HG02870 (cell line): ENCODE results near the gene TTC33.
A peak's percentile ranks its signal among the peaks of the same experiment; 100 is the strongest.

Experiments used
- ATAC-seq: cut with Tn5 transposase; IDR thresholded peaks from one replicate; pipeline ENCODE4 v1.9.1; 2021; ENCODE audit warnings: mild to moderate bottlenecking, moderate library complexity; ENCODE audit not compliant: unreplicated experiment

TTC33 gene

DNA sequence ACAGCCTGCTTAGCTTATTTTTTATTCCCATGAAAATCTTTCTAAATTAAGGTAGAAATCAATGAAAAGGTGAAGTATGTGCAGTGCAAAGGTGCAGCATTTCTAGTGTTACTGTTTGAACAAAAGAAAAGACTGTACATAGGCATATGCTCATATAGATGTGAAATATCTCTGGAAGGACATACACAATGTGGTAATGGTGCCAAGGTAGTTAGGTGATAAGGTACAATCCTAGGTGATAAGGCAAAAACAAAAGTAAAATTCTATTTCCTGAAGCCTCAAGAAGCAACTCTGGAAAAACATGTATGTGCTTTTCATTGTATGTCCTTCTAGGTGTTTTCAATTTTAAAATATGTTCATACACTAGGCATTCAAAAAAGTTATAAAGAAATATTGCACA lies 215.5 kb downstream of the TTC33 start:
- ATAC-seq = no peak

DNA sequence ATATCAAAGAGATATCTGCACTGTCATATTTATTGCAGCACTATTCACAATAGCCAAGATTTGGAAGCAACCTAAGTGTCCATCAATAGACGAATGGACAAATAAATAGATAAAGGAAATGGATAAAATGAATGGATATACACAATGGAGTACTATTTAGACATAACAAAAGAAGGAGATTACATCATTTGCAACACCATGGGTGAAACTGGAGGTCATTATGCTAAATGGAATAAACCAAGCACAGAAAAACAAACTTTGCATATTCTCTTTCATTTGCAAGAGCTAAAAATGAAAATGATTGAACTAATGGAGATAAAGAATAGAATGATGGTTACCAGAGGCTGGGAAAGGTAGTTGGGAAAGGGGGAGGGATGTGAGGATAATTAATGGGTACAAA lies 231.1 kb downstream of the TTC33 start:
- no peak for ATAC-seq

DNA sequence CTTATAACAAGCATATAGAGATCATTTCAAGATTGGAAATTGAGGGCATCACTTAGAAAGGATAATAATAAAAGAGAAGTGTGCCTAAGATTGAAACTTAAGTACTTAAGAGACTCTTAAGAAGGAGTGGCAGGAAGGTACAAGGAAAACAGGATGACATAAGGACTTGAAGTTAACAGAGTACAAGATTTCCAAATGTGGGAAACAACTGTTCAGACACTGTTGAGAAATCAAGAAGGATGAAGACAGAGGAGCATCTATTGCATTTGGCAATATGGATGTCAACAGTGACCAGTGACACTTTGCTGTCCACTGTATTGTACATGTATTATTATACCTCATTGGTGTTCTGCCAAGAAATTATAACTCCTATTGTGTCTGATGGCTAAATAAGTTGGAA lies 233.8 kb downstream of the TTC33 start:
- no peak for ATAC-seq

DNA sequence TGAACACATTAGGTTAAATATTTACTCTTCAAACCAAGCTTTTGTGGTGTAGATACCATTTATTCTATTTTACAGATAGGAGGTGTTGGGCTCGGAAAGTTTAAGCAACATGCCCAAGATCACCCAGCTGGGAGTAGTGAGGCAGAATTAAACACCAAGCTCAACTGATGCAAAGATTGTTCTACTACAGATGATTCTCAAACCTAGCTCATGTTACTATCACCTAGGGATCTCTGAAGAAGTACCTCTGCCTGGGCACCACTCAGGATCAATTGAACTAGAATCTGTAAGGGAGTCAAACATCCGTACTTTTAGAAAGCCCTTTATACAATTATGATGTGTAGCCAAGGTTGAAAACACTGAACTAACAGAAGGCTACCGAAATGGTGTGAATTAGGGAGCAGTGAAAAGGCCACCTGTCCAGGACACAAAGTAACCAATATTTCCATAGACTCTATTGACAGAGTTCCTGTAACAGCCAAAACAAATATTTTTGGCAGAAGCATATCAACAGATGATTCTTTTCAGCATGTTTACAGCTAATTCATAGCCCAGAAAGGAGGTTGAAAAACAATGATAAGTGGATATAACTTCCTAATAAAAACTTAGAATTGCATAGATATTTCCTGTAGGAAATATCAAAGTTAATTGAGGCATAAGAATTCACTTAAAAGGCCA lies 234.5 kb downstream of the TTC33 start:
- ATAC-seq = no peak

DNA sequence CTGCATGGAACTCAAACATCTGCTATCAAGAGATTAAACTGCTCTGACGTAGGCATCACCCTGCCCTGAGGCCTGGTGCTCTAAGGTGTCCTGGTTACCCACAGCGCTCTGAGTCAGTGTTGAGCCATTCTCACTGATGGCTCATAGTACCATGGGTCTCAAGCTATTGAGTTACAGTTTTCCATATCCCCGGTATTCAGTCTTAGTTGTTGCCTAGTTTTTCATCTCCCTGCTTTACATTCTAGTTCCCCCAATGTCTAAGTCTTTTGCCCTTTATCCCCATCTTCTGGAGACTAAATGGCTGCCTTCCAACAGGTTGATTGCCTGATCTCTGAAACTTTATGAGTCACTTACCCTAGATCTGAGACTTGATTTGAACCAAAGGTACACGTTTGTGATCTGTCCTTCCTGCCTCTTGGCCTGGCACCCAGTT lies 237.3 kb downstream of the TTC33 start:
- no peak for ATAC-seq

DNA sequence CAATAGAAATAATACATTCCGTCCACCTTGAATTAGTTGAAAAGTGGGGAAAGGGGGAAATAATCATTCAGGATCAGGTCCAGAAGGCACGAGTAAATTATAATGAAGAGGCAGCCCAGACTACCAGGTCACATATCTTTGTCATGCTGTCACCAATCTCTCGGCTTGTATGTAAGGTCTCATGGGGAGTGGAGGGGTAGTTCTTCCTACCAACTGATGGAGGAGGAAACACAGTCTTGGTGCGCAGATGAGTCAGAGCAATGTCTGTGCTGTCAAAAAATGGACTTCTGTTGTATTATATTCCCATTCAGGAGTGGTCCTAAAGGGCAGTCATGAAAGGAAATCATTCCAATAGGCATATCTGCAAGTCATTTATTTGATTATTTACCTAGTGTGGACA lies 240.3 kb downstream of the TTC33 start:
- no peak for ATAC-seq

DNA sequence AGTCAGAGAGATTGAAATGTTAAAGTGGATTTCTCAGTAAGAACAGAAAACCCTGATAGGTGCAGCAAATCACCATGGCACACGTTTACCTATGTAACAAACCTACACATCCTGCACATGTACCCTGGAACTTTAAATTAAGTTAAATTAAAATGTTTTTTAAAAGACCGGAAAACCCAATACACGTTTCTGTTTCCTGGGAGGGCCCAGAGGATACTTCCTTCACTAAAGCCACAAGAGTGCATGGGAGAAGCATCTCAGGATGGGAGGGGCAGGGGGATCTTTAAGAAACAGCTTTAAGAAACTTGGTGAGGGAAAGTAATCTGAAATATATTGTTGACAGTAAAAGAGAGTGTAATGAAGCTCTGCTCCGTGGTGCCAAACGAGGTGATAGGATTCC lies 240.8 kb downstream of the TTC33 start:
- no peak for ATAC-seq

DNA sequence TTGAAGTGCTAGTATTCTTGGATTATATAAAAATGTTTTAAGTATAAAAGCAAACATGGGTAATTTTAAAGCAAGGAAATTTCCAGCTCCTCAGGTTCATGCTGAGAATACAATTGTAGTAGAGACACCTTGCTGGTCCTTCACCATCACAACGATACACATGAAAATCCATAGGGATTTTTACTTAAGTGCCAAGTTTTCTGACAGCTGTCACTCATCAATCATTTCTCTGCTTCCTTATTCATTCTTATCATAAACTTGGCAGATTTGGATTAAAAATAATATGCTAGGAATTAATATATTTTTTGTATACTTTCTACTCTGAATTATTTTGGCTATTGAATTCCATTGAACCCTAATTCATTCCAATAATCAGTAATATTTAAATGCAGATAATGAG lies 244.0 kb downstream of the TTC33 start:
- ATAC-seq = no peak

DNA sequence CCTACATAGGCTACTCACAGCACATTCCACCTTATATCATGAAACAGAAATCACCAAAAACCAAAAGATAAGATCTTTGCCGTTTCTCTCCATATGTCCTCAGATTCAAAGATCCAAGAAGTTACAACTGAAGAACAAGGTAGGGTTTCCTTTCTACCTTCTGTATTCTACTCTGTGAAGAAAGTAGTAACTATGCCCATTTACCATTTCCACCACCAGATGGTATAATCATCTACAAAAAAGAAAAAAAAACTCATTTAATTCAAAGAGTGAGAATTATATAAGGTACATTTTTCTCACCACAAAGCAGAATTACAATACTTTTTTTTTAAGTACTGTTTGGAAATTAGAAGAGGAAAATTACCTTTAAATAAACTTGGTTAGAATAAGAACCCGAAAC lies 248.7 kb downstream of the TTC33 start:
- no peak for ATAC-seq

DNA sequence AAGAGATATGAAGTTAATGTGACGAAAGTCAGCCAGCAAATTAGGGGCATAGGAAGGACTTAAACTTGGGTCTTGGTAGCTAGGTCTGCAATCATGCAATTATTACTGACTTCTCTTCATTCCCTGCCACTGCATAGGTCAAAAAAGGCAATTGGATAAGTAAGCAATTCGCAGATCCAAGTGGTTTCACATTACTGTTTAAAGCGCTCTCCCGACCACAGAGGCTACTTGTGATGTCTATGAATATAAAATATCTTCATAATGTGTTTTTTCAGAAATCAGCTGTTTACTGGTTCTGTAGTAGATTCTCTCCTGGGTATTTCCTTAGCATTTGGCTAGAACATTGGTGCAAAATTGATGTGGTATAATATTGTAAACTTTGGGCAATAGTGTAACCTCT lies 250.7 kb downstream of the TTC33 start:
- ATAC-seq = no peak

DNA sequence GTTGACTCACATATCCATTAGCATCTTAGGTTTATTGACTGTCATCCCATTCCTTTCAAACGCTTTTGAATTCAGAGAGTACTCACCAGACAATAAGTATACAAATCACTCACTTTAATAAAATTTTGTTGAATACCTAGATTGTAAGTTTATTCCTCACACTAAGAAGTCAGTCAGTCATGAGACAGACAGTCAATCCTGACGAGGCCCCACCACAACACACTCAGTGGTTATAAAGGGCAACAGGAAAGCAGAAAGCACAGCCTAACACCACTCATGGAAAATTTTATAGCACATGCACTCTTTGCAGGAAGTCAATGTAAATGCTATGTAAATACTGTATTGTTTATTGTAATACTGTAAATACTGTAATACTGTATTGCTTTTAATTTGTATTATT lies 252.3 kb downstream of the TTC33 start:
- ATAC-seq = no peak

DNA sequence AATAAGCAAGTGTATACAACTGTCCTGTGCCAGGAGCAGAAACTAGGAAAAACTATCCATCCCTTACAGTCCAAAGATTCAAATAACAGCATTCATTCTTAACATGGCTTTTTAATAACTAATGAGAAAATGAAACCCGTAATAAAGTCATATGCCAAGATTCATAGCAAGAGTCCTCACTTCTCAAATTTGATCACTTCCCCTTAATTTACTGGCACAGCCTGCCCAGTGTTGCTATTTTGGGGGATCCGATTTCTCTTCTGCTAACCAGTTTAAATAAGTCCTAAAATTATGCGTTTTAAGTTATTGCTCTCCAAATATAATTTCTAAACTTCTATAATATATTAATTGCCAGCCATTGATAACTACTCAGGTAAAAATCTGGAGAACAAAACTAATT lies 253.0 kb downstream of the TTC33 start:
- ATAC-seq = peak; percentile 56

DNA sequence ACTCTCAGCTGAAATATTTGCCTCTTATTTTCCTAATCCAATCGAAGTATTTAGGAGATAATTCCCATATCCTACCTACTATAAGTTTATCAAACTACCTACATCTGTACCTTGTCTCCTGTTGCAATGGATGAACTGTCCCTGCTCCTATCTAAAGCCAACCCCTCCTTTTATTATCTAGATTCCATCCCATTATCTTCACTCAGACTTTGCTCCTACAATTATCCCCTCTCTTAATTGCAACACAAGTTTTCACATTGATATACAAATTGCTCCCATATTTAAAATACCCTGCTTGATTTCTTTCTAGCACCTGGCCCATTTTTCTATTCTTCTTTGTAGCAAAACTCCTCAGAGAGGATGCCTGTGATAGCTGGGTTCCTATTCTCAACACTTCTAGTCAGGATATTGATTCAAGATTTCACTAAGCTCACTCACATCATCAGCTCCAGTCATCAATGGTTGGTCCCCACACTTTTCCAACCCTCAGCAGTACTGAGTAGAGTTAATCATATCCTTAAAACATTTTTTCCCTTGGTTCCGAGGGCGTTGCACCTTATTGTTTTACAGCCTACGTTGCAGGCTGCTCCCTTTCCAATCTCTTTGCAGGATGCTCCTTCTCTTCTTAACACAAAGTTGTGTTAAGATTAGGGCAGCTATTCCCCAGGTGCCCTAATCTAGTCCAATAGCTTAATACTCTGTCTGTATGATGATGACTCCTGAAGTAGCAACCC lies 253.9 kb downstream of the TTC33 start:
- ATAC-seq = no peak

DNA sequence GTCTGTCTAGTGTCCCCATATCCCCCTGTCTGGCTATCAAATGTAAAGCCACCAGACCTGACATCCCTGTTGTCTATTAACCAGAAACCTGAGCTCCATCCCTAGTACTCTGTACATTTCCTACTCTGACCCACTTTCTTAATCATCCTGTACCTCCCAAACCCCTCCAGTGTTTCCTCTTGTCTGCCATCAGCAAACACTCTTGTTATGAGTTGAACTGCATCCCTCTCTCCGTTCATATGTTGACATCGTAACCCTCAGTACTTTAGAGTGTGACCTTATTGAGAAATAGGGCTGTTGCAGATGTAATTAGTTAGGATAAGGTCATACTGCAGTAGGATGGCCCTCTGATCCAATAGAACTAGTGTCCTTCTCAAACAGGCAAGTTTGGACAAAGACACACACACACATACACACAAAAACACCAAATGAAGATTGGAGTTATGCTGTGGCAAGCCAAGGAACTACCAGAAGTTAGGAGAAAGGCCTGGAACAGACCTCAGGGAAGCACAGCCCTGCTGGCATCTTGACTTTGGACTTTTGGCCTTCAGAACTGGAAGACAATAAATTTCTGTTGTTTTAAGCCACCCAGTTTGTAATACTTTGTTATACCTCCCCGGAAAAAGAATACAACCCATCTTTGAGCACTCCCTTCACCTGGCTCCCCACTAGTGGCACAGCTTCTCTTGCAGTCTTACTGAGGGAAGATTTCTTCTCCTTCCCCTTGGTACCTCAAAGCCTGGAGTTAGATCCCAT lies 256.1 kb downstream of the TTC33 start:
- ATAC-seq = no peak

DNA sequence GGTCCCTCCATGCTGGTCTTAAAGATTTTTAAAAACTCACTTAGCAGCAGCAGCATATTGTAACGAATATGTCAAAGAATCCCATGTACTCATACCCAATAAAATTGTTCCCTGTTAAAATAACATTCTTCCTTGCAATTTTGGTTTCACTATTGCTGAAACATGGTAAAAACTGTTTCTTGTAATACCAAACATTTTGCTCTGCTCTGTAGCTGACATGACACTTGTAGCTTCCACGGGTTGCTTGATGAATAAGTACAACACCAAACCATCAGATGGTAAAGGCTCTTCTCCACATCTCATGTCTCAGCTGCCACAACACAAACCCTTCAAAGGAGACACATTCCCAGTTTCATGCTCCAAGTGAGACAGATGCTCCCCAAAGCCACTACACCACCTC lies 256.8 kb downstream of the TTC33 start:
- no peak for ATAC-seq

DNA sequence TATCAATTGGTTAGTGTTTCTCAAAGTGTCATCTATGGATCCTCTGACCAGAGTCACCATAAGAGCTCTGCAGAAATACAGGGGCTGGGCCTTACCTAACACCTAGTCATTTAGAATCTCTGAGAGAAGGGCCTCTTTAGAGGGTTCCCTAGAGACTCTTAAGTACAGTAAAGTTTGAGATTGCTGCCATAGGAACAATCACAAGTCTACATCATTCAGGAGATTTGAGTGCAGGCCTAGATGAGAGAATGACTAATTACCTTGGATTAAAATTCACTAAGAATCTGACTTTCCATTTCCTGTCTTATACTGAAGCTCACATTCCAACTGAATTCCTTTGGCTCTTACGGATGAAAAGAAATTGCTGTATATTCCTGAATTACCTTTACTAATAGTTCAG lies 258.2 kb downstream of the TTC33 start:
- ATAC-seq = no peak

DNA sequence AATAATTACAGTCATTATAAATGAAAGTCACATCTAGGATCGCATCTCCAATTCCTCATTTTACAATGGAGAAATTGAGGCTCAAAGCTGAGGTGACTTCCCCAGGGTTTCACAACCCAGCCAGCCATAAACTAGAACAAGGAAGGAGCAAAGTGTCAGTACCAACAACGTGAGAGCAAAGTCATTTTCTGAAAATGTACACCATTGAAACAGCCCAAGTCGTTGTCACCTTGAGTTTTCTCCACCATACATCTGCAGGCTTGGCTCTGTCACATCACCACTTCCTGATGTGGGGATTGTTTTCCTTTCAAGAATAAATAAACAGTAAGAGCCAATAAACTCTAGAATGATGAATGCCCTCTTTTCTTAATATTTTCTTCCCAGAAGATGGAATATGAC lies 260.5 kb downstream of the TTC33 start:
- no peak for ATAC-seq

DNA sequence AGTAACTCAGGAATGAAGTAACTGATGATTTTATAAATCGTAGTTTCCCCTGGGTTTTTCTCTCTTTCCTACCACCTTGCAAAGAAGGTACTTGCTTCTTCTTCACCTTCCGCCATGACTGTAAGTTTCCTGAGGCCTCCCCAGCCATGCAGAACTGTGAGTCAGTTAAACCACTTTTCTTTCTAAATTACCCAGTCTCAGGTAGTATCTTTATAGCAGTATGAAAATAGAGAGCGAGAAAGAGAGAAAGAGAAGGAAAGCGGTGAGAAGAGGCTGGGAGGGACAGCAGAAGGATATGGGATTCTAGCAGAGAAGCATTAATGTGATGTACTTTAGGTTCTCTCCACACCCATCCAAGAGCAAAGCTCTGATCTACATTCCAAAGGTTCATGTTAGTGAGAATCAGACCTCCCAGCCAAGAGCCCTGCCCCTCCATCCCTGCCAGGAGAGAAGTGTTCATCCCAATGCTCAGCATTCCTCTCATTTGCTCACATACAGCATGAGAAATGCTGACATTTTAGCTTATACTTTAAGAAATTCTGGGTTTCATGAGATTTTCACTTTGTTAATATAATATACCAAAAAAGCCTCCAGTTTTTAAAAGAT lies 261.0 kb downstream of the TTC33 start:
- ATAC-seq = no peak

DNA sequence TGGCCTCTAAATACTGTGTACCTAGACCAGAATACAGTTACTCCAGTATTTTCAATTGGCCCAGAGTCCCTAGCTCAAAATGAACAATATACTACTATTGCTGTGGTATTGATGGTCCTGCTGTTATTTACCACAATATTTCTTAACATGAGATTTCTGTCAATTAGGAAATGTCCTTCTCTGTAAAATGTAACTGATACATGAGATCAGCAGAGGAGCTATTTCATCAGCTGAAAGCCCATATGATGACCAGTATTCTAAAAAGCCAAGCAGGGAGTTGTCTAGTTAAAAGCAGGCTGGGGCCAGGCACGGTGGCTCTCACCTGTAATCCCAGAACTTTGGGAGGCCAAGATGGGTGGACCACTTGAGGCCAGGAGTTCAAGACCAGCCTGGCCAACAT lies 263.7 kb downstream of the TTC33 start:
- no peak for ATAC-seq

DNA sequence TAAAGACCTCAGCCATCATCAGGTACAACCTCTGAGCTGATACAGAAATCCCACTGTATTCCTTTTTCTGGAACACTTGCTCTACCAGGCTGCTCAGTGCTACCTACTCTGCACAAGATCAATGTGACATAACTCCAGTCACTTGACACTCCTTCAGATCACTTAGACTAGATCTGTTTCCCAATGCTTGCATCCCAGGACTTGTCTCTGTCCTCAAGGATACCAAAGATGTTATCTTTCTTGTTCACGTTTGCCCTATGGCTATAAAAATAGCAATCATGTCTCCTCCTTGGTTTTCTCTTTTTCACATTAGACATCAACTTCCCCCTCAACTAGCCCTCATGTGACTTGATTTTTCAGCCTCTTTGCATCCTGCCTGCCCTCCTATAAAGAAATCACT lies 264.1 kb downstream of the TTC33 start:
- no peak for ATAC-seq

DNA sequence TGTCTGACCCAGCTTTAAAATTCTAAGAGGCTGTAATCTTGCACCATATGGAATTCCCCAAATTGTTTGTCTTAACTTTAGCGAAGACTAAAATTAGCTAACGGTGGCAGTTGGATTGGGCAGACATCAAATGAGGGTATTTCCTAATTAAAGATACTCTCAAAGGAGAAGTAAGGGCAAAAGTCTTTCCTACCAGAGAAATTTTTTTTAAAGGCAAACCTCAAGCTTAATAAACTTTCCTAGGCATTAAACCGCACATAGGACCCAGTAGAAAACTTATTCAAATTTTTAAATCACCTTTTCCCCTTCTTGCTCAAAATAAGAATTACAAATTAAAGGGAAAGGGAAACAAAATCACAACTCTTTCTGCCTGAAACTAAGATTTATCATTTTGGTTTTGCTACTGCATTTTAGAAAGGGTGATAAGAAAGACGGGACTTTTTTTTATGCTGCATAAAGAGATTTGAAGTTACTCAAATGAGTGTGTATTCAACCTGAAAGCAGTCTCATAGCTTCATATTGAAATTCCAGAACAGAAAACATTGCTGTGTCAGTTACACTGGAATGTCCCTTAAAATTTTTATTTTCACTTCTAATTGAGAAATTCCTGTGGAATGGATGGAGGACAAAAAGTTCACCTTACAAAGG lies 265.2 kb downstream of the TTC33 start:
- peak; percentile 58 for ATAC-seq
